DND-41 (cell line): ENCODE data around the gene TWIST2.

Experiments used
- CTCF ChIP-seq: IDR thresholded peaks from 2 replicates; pipeline ENCODE4 v1.5.1; 2012; ENCODE audit warnings: borderline replicate concordance, low read length, moderate library complexity, mild to moderate bottlenecking; ENCODE audit not compliant: poor library complexity, severe bottlenecking; ENCODE audit errors: extremely low read depth
- EZH2 ChIP-seq: IDR thresholded peaks from 3 replicates; pipeline ENCODE4 v1.6.1; 2012; ENCODE audit warnings: borderline replicate concordance, low read depth, mild to moderate bottlenecking, moderate library complexity, low read length, inconsistent platforms; ENCODE audit not compliant: severe bottlenecking

- TF ChIP-seq CTCF (no peak), EZH2 (no peak)
These were observed 78.1 kb downstream of the TWIST2 start for GRCh38 chr2:238925816-238926521.
